Activated CD4-positive, alpha-beta T cell treated with anti-CD3 and anti-CD28 coated beads, Interleukin-2, amount 10 ng/mL, durations not matched to agents 24 days and 14 days (primary cell): ENCODE results near the gene RIC1. TPM values are rescaled to one million over a fixed set of nuclear protein-coding genes. Genes with fewer than 3 reads are reported as not detected.

ENCODE experiments used
- DNase-seq: peaks from one replicate; pipeline ENCODE4 v3.0.0; 2022
- H3K27ac Mint-ChIP-seq: one replicate; pipeline ENCODE4 v1.8.0; 2022; ENCODE audit warnings: mild to moderate bottlenecking, mixed read lengths
- H3K27me3 Mint-ChIP-seq: one replicate; pipeline ENCODE4 v1.8.0; 2022; ENCODE audit warnings: mixed read lengths
- H3K36me3 Mint-ChIP-seq: one replicate; pipeline ENCODE4 v1.8.0; 2022; ENCODE audit warnings: low read depth, mild to moderate bottlenecking, mixed read lengths
- H3K4me1 Mint-ChIP-seq: one replicate; pipeline ENCODE4 v1.8.0; 2021; ENCODE audit warnings: mixed read lengths
- H3K4me3 Mint-ChIP-seq: one replicate; pipeline ENCODE4 v1.8.0; 2022; ENCODE audit warnings: mild to moderate bottlenecking, moderate library complexity, mixed read lengths
- H3K9me3 Mint-ChIP-seq: one replicate; pipeline ENCODE4 v1.8.0; 2021; ENCODE audit warnings: mixed read lengths
- intact Hi-C: fragments of 100-400 bp; cut with micrococcal nuclease; formaldehyde crosslinking; loops from one replicate; pipeline ENCODE4 v1.15.1; 2023
- total RNA-seq: library from RNA; stranded (reverse); gene quantifications from 2 replicates; pipeline ENCODE4 v1.2.3, GENCODE V29; 2022

The RIC1 gene
- total RNA-seq, 1 donor from 2014 or later, result 20.2 TPM

GRCh38 chr9:5629312-5630080 is 589 bp downstream of the RIC1 start:
- Mint-ChIP-seq H3K36me3 (peaks cover 17% of the 10 kb centered on the region), H3K4me3 (peak overlapping the region; percentile 100)
- intact Hi-C loops, result loop anchor here (2.0 to 5.0 kb wide), 9 partner anchors 29 to 1128 kb away; partner anchors contain the start of genes ERMP1, JAK2, KDM4C and RCL1

DNA sequence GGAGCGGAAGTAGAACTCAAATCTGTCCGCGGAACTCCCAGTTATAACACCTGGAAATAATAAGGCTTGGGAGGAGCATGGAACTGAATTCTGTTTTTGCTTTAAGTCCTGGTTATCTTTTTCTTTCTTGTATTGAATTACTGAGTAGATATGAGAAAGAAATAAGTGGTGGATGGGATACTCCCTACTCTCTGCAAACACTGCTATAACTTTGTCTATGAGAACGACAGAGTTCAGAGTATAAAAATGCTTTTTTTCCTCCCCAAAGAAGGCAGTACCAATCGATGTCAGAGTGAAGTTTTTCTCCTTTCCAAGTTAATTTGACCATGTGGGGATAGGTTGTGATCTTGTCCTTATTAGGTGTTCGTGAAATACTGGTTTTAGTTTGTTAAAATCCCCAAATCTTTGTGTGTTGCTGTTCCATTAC is 1.2 kb downstream of the RIC1 start:
- intact Hi-C loops, result no loop called here
- Mint-ChIP-seq H3K27me3 (no peaks in the 10 kb centered on the region), H3K4me1 (peaks cover 53% of the 10 kb centered on the region)

More at GRCh38 chr9:5629312-5630080, 589 bp downstream of the RIC1 start:
- Mint-ChIP-seq H3K4me1 (peaks cover 52% of the 10 kb centered on the region), H3K27me3 (no peaks in the 10 kb centered on the region), H3K9me3 (peaks cover 3% of the 10 kb centered on the region), H3K27ac (peak overlapping the region; percentile 99)
- peak; percentile 83 for DNase-seq

DNA sequence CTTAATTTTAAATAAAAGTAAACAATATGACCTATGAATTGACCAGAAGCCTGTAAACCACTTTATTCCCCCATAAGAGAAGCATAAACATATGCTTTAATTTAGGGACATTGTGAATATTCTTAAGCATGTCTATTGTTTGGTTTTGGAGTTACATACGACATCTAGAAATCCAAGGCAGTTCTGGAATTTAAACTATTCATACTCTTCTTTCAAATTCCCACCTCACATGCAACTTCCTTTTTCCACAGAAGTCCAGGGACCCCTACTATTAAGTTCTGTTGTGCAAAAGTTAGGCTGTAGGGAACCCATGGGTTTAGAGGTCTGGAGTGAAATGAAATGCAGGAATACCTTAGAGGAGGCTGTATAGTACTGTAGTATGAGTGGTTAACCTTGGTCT is 2.1 kb downstream of the RIC1 start:
- intact Hi-C loops, result no loop called here
- peaks cover 26% of the 10 kb centered on the region for H3K36me3 Mint-ChIP-seq
- peaks cover 16% of the 10 kb centered on the region for H3K9me3 Mint-ChIP-seq
- H3K4me1 Mint-ChIP-seq, result peaks cover 51% of the 10 kb centered on the region
- DNase-seq, result no peak
- H3K27ac Mint-ChIP-seq, result no peak overlapping the region
- no peaks in the 10 kb centered on the region for H3K27me3 Mint-ChIP-seq
- no peak overlapping the region for H3K4me3 Mint-ChIP-seq

More for the DNA sequence above, 1.2 kb downstream of the RIC1 start:
- peak overlapping the region; percentile 99 for H3K27ac Mint-ChIP-seq
- no peak for DNase-seq
- peaks cover 19% of the 10 kb centered on the region for H3K36me3 Mint-ChIP-seq
- peak overlapping the region; percentile 100 for H3K4me3 Mint-ChIP-seq
- peaks cover 8% of the 10 kb centered on the region for H3K9me3 Mint-ChIP-seq

DNA sequence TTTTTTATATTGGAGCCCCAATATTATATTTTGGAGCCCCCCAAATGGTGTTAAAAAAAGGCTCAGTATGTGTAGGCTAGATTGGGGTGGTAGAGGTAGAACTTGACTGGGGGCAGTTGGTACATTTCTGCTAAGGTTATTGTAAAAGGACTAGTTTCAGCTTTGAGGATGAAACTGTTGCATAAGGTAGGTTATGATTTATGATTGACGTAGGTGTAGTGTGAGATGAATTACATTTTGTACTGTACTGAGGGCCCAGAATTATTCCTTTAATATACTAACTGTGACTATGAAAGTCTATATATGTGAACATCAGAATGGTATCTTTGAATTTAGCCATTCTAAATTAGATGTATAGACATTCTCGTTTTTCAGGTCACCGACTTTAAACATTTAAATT is 3.6 kb downstream of the RIC1 start:
- Mint-ChIP-seq H3K36me3 (peaks cover 30% of the 10 kb centered on the region), H3K27ac (no peak overlapping the region), H3K27me3 (no peaks in the 10 kb centered on the region), H3K4me1 (peaks cover 40% of the 10 kb centered on the region), H3K9me3 (peaks cover 18% of the 10 kb centered on the region), H3K4me3 (no peak overlapping the region)
- intact Hi-C loops, result no loop called here
- DNase-seq, result no peak

- intact Hi-C loops, result no loop called here
- no peak overlapping the region for H3K27ac Mint-ChIP-seq
These were observed 4.3 kb downstream of the RIC1 start for GRCh38 chr9:5633243-5633642.

GRCh38 chr9:5635390-5635789 is 6.5 kb downstream of the RIC1 start:
- intact Hi-C loops, result no loop called here
- H3K27me3 Mint-ChIP-seq, result no peaks in the 10 kb centered on the region
- H3K36me3 Mint-ChIP-seq, result peaks cover 54% of the 10 kb centered on the region
- H3K9me3 Mint-ChIP-seq, result peaks cover 39% of the 10 kb centered on the region
- H3K4me3 Mint-ChIP-seq, result no peak overlapping the region
- no peak overlapping the region for H3K27ac Mint-ChIP-seq
- peaks cover 32% of the 10 kb centered on the region for H3K4me1 Mint-ChIP-seq
- no peak for DNase-seq

More at GRCh38 chr9:5633243-5633642, 4.3 kb downstream of the RIC1 start:
- Mint-ChIP-seq H3K9me3 (peaks cover 23% of the 10 kb centered on the region), H3K36me3 (peaks cover 35% of the 10 kb centered on the region), H3K27me3 (no peaks in the 10 kb centered on the region), H3K4me3 (no peak overlapping the region), H3K4me1 (peaks cover 38% of the 10 kb centered on the region)
- no peak for DNase-seq

- no peak for DNase-seq
- Mint-ChIP-seq H3K36me3 (peaks cover 50% of the 10 kb centered on the region), H3K9me3 (peaks cover 42% of the 10 kb centered on the region), H3K4me3 (no peak overlapping the region), H3K27me3 (no peaks in the 10 kb centered on the region), H3K4me1 (peaks cover 14% of the 10 kb centered on the region), H3K27ac (no peak overlapping the region)
- intact Hi-C loops, result loop anchor here (10.0 kb wide), 1 partner anchor 55 kb away; no protein-coding TSS in a partner anchor
These were observed 10.9 kb downstream of the RIC1 start for GRCh38 chr9:5639816-5640215.

DNA sequence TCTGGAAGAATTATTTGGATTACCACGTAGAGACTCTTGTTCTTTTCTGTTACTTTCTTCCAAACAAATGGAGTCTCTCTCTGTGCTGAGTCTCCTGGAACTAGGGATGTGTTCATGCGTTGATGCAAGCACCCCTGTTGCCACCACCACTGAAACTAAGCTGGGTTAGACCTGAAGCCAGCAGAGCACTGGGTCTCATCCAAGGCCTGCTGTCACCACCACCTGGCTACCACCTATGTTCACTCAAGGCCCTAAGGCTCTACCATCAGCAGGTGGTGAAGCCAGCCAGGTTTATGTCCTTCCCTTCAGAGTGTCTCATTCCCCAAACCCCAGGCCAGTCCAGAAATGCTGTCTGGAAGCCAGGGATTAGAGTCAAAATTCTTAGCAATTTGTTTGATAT is 13.3 kb downstream of the RIC1 start:
- Mint-ChIP-seq H3K27me3 (no peaks in the 10 kb centered on the region), H3K27ac (no peak overlapping the region)
- DNase-seq, result no peak

DNA sequence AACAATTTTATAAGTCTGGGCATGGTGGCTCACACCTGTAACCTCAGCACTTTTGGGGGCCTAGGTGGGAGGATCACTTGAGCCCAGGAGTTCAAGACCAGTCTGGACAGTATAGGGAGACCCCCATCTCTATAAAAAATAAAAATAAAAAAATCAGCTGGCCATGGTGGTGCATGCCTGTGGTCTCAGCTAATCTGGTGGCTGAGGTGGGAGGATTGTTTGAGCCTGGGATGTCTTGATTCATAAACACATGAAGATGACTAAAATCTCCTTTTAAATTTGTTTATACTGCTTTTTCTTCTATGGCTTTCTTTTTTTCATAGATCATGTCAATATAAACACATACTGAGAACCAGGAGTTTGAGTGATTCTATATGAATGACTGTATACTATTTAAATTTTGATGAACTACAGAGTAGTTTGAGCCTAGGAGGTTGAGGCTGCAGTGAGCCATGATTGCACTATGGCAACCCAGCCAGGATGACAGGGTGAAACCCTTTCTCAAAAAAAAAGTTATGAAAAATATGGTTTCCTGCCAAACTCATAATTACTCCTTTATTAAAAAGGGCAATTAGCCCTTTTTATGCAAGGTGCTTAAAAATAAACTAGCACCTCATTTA is 14.2 kb downstream of the RIC1 start:
- Mint-ChIP-seq H3K27ac (no peak overlapping the region), H3K4me1 (peaks cover 16% of the 10 kb centered on the region), H3K9me3 (peaks cover 29% of the 10 kb centered on the region), H3K36me3 (peaks cover 44% of the 10 kb centered on the region), H3K27me3 (no peaks in the 10 kb centered on the region), H3K4me3 (no peak overlapping the region)
- intact Hi-C loops, result loop anchor here (10.0 kb wide), 1 partner anchor 52 kb away; no protein-coding TSS in a partner anchor
- DNase-seq, result no peak

More for the DNA sequence above, 13.3 kb downstream of the RIC1 start:
- H3K4me1 Mint-ChIP-seq, result peaks cover 16% of the 10 kb centered on the region
- peaks cover 36% of the 10 kb centered on the region for H3K9me3 Mint-ChIP-seq
- H3K4me3 Mint-ChIP-seq, result no peak overlapping the region
- peaks cover 49% of the 10 kb centered on the region for H3K36me3 Mint-ChIP-seq
- intact Hi-C loops, result loop anchor here (10.0 kb wide), 1 partner anchor 53 kb away; no protein-coding TSS in a partner anchor

DNA sequence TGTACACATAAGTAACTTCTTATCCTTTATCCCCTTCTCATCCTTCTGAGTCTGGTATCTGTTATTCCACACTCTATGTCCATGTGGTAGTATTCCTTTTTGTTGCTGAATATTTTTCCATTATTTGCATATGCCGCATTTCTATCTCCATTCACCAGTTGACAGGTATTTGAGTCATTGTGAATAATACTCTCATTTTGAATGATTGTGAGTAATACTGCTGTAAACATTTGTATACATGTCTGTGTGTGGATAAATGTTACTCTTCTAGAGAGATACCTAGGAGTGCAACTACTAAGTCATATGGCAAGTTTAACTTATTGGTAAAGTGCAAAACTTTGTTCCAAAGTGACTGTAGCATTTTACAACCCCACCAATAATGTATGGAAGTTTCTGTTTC is 15.6 kb downstream of the RIC1 start:
- H3K4me1 Mint-ChIP-seq, result peaks cover 16% of the 10 kb centered on the region
- H3K36me3 Mint-ChIP-seq, result peaks cover 43% of the 10 kb centered on the region
- H3K27ac Mint-ChIP-seq, result peak overlapping the region; percentile 52
- no peak overlapping the region for H3K4me3 Mint-ChIP-seq
- DNase-seq, result no peak
- intact Hi-C loops, result loop anchor here (1.0 to 10.0 kb wide), 2 partner anchors 16 to 50 kb away; no protein-coding TSS in a partner anchor
- no peaks in the 10 kb centered on the region for H3K27me3 Mint-ChIP-seq
- peaks cover 29% of the 10 kb centered on the region for H3K9me3 Mint-ChIP-seq

DNA sequence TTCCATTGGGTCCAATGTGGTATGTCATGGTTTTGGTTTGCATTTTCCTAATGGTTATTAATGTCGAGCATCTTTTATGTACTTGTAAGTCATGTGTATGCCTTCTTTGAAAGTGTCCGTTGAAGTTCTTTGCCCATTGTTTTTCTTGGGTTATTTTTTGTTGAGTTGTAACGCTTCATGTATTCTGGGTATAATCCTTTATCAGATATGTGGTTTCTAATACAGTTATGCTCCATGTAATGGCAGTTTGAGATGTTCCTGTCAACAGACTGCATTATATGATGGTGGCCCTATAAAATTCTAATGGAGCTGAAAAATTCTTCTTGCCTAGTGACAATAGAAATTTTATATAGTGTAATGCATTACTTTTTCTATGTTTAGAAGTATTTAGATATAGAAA is 17.2 kb downstream of the RIC1 start:
- Mint-ChIP-seq H3K9me3 (peaks cover 24% of the 10 kb centered on the region), H3K27ac (no peak overlapping the region), H3K4me3 (no peak overlapping the region), H3K4me1 (peaks cover 18% of the 10 kb centered on the region), H3K36me3 (peaks cover 36% of the 10 kb centered on the region), H3K27me3 (no peaks in the 10 kb centered on the region)
- DNase-seq, result no peak
- intact Hi-C loops, result loop anchor here (10.0 kb wide), 1 partner anchor 49 kb away; no protein-coding TSS in a partner anchor

GRCh38 chr9:5650356-5651105 is 21.6 kb downstream of the RIC1 start:
- intact Hi-C loops, result no loop called here
- peaks cover 26% of the 10 kb centered on the region for H3K9me3 Mint-ChIP-seq
- no peaks in the 10 kb centered on the region for H3K27me3 Mint-ChIP-seq
- no peak overlapping the region for H3K4me3 Mint-ChIP-seq
- peaks cover 11% of the 10 kb centered on the region for H3K4me1 Mint-ChIP-seq
- no peak overlapping the region for H3K27ac Mint-ChIP-seq
- no peak for DNase-seq
- H3K36me3 Mint-ChIP-seq, result peaks cover 53% of the 10 kb centered on the region

- Mint-ChIP-seq H3K9me3 (peaks cover 28% of the 10 kb centered on the region), H3K4me1 (peaks cover 8% of the 10 kb centered on the region), H3K36me3 (peaks cover 52% of the 10 kb centered on the region), H3K27ac (no peak overlapping the region), H3K4me3 (no peak overlapping the region), H3K27me3 (no peaks in the 10 kb centered on the region)
- no peak for DNase-seq
- intact Hi-C loops, result no loop called here
These were observed 22.3 kb downstream of the RIC1 start for GRCh38 chr9:5651246-5651645.
